WI38 (cell line): ENCODE data around the gene RRBP1.

Source experiments
- H3K4me3 ChIP-seq: 2 replicates; pipeline ENCODE4 v1.5.1; 2011; ENCODE audit warnings: low read depth, mild to moderate bottlenecking, control low read depth, low read length
- CTCF ChIP-seq: IDR thresholded peaks from 2 replicates; pipeline ENCODE4 v1.5.1; 2012; ENCODE audit warnings: low read depth, mild to moderate bottlenecking, control low read depth, low read length

RRBP1 gene

DNA sequence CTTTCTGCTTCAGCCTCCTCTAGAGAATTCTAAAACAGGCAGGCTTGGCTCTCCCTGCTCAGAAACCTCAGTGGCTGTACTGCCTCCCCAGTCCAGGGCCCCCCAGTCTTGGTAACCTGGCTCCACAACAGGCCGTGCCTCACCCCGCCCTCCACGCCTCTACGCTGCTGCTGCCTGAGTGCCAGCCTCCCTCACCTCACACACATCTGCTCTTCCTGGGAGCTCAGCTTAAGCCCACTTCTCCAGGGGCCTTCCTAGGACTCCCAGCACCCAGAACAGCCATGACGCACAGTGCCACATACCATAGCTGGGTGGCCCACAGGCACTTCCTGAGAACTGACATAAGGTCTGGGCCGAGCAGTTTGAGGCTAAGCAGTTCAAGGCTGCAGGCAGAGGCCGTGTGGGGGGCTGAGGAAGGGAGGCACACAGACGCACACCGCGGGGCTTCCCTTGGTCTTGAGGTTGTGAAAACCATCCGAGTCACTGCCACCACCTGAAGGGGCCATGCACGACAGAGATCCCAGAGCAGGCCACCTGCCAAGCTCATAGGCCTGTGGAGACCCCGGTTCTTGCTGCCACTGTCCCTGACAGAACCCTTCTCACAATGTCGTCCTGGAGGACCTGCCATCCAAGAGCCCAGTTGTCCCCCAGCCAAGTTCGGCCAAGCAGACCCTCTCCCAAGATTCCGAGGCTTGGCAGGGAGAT lies 69.6 kb downstream of the RRBP1 start:
- no peak overlapping the region for H3K4me3 ChIP-seq
- no peak for TF ChIP-seq CTCF

DNA sequence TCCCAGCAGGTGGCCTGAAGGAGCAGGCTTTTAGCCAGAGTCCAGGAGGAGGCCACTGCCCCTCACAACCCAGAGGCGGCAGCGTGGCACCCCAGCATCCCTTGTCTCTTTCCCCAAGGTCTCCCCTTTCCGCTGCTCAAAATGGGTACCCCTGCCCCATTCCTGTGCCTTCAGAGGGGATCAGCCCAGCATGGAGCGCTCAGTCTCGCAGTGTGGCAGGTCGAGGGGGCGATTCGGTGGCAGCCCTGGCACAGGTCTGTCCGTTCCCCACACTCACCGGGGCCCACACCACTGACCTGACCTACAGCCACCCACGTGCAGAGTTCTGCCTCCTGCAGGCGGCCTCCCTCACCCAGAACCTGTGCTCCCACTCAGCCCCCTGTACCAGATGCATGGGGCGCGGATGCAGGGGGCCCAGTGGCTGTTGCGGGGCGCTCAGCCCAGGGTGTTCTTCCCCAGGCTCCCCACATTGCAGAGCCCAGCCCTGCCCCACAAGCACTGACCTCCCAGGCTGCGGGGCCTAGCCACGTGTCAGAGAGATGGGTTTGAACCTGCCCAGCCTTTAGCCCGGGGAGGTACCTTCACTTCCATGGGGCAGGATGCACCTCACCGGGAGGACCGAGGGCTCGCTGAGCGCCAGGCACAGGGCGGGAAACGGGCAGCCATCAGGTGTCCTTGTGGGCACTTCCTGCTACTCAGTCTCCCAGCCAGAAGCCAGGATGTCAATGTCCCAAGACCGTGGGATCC lies 70.3 kb downstream of the RRBP1 start:
- H3K4me3 ChIP-seq = no peak overlapping the region
- peak; percentile 21; the same call in 1 of the 2 replicates for TF ChIP-seq CTCF

GRCh38 chr20:17611290-17611539 lies 70.8 kb downstream of the RRBP1 start:
- no peak overlapping the region for H3K4me3 ChIP-seq
- no peak for TF ChIP-seq CTCF

- H3K4me3 ChIP-seq = no peak overlapping the region
- no peak for TF ChIP-seq CTCF
Observed at GRCh38 chr20:17610566-17611289, 71.3 kb downstream of the RRBP1 start.

DNA sequence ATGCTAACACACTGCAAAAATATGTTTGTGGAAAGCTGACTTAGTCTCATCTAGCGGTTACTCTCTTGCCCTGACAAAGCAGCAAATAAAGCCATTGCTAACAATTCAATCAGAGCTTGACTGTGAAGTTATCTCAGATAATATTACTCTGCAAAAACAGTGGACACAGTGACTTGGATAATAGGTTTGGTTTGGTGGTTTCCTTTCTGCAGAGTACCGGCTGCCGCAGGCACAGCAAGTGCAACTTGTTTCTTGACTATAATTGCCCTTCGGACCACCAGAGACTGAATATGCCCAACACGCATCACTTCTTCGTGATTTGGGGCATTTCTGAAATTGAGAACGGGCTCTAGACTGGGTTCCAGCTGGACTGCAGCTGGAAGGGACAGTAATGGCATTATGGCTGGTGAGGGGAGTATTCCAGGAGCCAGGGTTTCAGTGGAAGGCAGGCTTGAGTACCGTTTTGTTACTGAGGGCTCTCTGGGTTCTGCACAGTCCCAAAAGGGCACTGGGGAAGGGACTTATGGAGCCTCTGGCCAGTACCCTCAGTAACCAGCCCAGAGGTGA lies 72.1 kb downstream of the RRBP1 start:
- TF ChIP-seq CTCF = no peak

GRCh38 chr20:17608701-17609497 lies 73.1 kb downstream of the RRBP1 start:
- no peak for TF ChIP-seq CTCF
- H3K4me3 ChIP-seq = no peak overlapping the region

More for the DNA sequence above, 72.1 kb downstream of the RRBP1 start:
- no peak overlapping the region for H3K4me3 ChIP-seq
